ENCODE results near the gene PRMT3.
"Not testable (repeated sequence)": the region's sequence is repeated elsewhere in the genome, so short reads cannot be mapped to it uniquely, and the experiment has no call there.

Gene PRMT3

GRCh38 chr11:20518323-20518834, 130.9 kb downstream of the PRMT3 start:
- DNase-seq, result no peak

- DNase-seq, result no peak
These were observed 135.0 kb downstream of the PRMT3 start for GRCh38 chr11:20522536-20522935.

GRCh38 chr11:20529757-20530156, 142.2 kb downstream of the PRMT3 start:
- DNase-seq, result no peak

GRCh38 chr11:20530942-20531703, 143.6 kb downstream of the PRMT3 start:
- DNase-seq, result no peak

- DNase-seq, result no peak
These were observed 147.9 kb downstream of the PRMT3 start for GRCh38 chr11:20535271-20535881.

- DNase-seq, result no peak
These were observed 148.8 kb downstream of the PRMT3 start for GRCh38 chr11:20536365-20536764.

GRCh38 chr11:20536784-20537183, 149.3 kb downstream of the PRMT3 start:
- DNase-seq, result no peak

GRCh38 chr11:20541503-20541902, 154.0 kb downstream of the PRMT3 start:
- no peak for DNase-seq

- no peak for DNase-seq
These were observed 157.2 kb downstream of the PRMT3 start for GRCh38 chr11:20544603-20545237.

GRCh38 chr11:20547411-20547810, 159.9 kb downstream of the PRMT3 start:
- no peak for DNase-seq

GRCh38 chr11:20551096-20551495, 163.6 kb downstream of the PRMT3 start:
- no peak for DNase-seq

GRCh38 chr11:20555783-20556182, 168.3 kb downstream of the PRMT3 start:
- no peak for DNase-seq

- not testable (repeated sequence) for DNase-seq
These were observed 168.9 kb downstream of the PRMT3 start for GRCh38 chr11:20556396-20556795.

- no peak for DNase-seq
These were observed 171.2 kb downstream of the PRMT3 start for GRCh38 chr11:20558741-20559140.

All from NCI-H2171 treated with DMSO at 0.1 percent for 48 hours (cell line).